Measurements from ENCODE around the gene UCKL1.

The UCKL1 gene

GRCh38 chr20:63896264-63897105, 59.7 kb downstream of the UCKL1 start:
- peak overlapping the region; percentile 72 for H3K4me3 ChIP-seq (ENCODE audit: low read length)
- no peak for TF ChIP-seq CTCF (conservative IDR thresholded peaks at IDR 0.05; ENCODE audit: low read length)
- DNase-seq (ENCODE audit: low read depth), result peak; percentile 40

GRCh38 chr20:63895952-63896263, 60.3 kb downstream of the UCKL1 start:
- TF ChIP-seq CTCF (conservative IDR thresholded peaks at IDR 0.05; ENCODE audit: low read length), result no peak
- peak overlapping the region; percentile 72 for H3K4me3 ChIP-seq (ENCODE audit: low read length)
- DNase-seq (ENCODE audit: low read depth), result peak; percentile 8

- no peak for TF ChIP-seq CTCF (conservative IDR thresholded peaks at IDR 0.05; ENCODE audit: low read length)
- no peak for DNase-seq (ENCODE audit: low read depth)
- H3K4me3 ChIP-seq (ENCODE audit: low read length), result peak overlapping the region; percentile 72
Measured at GRCh38 chr20:63895202-63895951, 60.8 kb downstream of the UCKL1 start.

GRCh38 chr20:63894358-63895201, 61.6 kb downstream of the UCKL1 start, which contains the start of gene DNAJC5:
Gene DNAJC5 (plus strand): TSS chr20:63895126. CDS start chr20:63928346, 33,220 bp downstream.
- TF ChIP-seq CTCF (conservative IDR thresholded peaks at IDR 0.05; ENCODE audit: low read length), result no peak
- DNase-seq (ENCODE audit: low read depth), result peak; percentile 90
- peak within 1 kb of the TSS; percentile 72 for H3K4me3 ChIP-seq (ENCODE audit: low read length)

- DNase-seq (ENCODE audit: low read depth), result peak; percentile 15
- no peak for TF ChIP-seq CTCF (conservative IDR thresholded peaks at IDR 0.05; ENCODE audit: low read length)
- peak overlapping the region; percentile 59 for H3K4me3 ChIP-seq (ENCODE audit: low read length)
Measured at GRCh38 chr20:63893999-63894357, 62.2 kb downstream of the UCKL1 start.

- no peak for TF ChIP-seq CTCF (conservative IDR thresholded peaks at IDR 0.05; ENCODE audit: low read length)
- H3K4me3 ChIP-seq (ENCODE audit: low read length), result no peak overlapping the region
- DNase-seq (ENCODE audit: low read depth), result no peak
Measured at GRCh38 chr20:63892402-63892801, 63.8 kb downstream of the UCKL1 start.

Data from AG10803 (cell line).